H1 (cell line): Measurements from ENCODE around the gene ITPK1. TPM values are rescaled to one million over a fixed set of nuclear protein-coding genes. Genes with fewer than 3 reads are reported as not detected.

Source experiments
- BRCA1 ChIP-seq: IDR thresholded peaks from 2 replicates; pipeline ENCODE4 v1.6.1; 2012; ENCODE audit warnings: low read depth, low read length, improper control_type of control experiment
- TAF7 ChIP-seq: optimal IDR thresholded peaks from 2 replicates; pipeline ENCODE3; 2011; ENCODE audit warnings: low read depth, mild to moderate bottlenecking, inconsistent platforms, low read length, moderate library complexity, borderline replicate concordance
- polyA plus RNA-seq, 7 experiments: library from polyadenylated mRNA; depleted of rRNA in 3 of 7; stranded (reverse) in 5 of 7; unstranded in 2 of 7; fragments of >200 nt in 5 of 7; fragments of 200-250 nt in 2 of 7; gene quantifications; 1 replicate in 5 of 7; 2 replicates in 1 of 7; 4 replicates in 1 of 7; pipeline versions ENCODE4 v1.2.1 to v1.2.3, GENCODE V29; 2011 to 2013; ENCODE audit warnings: missing spikeins in 2 of 7, mixed read lengths in 2 of 7
- total RNA-seq: library from RNA; stranded (reverse); fragmentation: NEBNext Ultra II Directional; extraction: Animal tissue kit (Norgen Biotek cat#: 25700); gene quantifications from 2 replicates; pipeline ENCODE4 v1.2.1, GENCODE V29; 2021

The ITPK1 gene
- total and polyA plus RNA-seq, 2 of the 8 experiments (the other 6 are each of a cell fraction or from before 2014, with no cell fraction given), result 108 to 143 TPM

GRCh38 chr14:93056166-93056839, 59.4 kb downstream of the ITPK1 start (continued):
- TF ChIP-seq BRCA1 (no peak), TAF7 (no peak)
- TF ChIP-seq, all 59 proteins: peak for 0
